Measurements from ENCODE around the gene FAAP100.

The FAAP100 gene

DNA sequence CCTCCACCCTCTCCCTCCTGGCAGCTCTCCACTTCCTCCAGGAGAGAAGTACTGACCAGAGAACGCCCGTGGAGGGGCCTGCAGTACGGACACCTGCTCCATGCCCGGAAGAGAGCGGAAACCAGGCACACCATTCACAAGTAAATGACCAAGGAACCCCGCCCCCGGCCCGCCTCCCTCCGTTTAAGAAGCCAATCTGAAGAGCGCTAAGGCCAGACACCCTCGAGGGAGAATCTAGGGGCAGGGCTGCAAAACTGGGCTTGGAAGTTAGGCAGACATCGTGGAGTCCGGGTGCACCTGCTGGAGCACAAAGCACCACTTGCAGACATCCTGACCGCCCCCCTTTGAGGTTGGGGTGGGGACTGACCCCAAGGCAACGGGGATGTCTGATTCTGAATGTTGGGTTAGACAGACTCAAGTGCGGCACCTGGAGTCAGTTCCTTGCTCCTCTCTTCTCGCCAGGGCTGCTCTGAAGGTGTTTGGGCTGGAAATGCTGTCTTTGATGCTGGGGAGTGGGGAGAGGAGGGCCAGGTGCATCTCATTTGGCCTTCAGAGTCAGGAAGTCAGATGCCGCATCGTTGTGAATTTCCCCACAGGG lies 964 bp upstream of the FAAP100 start:
- peak; percentile 68 for DNase-seq

DNA sequence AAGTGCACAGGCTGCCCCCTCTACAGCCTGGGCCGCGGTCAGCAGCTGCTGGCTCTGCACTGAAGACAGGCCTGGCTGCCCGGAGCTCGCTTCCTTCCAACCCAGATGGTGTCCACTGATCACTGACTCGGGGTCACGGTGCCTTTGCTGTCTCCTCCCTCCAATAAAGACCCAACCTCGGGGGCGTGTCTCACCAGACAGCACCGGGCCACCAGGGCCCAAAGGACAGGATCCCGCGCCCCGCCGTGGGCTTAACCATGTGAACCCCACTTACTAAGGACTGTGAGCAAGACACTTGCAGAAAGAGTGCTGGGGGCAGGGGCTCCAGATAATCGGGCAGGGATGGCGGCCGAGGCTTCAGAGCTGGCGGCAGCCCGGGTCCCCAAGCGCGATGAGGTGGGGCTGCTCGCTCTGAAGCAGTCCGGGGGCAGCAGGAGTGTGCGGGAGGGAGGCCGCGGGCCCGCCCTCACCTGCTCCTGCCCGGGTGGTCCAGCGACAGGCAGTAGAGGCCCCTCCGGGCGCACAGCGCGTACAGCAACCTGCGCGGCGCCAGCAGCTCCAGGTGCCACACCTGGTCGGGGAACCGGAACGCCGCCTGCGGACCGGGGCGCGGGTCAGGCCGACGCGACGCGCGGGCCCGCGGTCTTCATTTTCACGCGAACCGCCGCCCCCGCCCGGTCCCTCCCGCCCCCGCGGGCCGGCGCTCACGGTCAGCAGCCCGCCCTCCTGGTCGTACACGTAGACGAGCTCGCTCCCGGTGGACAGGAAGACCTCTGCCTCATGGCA lies 502 bp downstream of the FAAP100 start:
- no peak for DNase-seq

DNA sequence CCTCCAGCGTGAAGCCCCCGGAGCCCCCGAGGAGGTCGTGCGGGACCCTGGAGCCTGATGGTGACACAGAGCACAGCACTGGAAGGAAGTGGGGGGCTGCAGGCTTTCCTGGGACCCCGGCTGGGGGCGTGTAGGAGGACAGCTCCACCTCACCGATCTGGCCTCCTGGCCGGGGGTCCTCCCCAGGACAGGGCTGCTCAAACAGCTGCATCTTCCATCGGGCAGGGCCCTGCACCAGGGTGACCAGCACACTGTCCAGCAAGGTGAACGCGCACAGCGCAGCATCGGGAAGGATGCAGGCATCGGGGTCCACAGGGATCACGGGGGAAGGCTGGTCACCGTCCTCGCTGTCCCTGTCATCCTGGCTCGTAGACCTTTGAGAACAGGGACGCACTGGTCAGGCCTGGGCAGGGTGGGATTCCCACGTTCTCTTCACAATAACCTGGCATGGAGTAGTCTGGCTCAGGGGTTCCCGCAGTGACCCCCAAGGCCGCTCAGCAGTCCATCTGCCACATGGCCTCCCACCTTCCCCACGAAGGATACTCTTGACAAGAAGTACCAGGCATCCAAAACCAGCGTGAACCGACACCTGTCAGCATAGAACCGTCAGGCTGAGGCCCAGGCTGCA lies 1.2 kb downstream of the FAAP100 start:
- no peak for DNase-seq

DNA sequence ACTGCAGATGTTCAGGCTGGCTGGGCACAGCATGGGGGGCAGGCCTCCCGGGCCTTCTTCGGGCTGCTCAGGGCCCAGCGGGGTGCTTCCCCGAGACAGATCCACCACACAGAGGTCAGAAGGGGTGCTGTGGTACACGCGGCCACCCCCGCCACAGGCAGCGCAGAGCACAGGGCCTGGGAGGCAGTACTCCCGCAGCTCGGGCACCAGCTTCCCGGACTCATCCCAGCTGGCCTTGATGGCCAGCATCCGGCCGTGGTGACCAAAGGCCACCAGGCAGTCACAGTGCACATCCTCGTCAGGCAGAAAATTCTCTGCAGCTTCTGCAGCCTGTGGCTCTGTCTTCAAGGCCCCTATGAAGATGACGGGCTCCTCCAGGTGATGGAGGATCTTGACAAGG lies 1.9 kb downstream of the FAAP100 start:
- no peak for DNase-seq

DNA sequence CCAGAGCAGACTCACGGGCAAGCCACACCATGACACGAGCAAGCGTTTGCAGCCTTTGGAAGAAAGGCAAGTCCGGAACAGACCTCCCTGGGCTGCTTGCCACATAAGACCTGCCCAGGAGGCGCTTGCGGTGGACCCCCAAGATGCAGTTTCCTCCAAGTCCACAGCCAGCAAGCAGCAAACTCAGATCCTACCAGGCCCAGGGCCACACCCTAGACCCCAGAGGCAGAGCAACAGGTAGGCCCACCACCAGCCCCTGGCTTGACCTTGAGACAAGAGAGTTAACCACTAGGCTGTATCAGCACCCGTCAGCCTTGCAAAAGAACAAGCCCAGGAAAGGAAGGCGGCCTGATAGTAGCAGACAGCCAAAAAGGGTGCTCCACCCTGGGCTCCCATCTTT lies 2.3 kb downstream of the FAAP100 start:
- DNase-seq, result no peak

DNA sequence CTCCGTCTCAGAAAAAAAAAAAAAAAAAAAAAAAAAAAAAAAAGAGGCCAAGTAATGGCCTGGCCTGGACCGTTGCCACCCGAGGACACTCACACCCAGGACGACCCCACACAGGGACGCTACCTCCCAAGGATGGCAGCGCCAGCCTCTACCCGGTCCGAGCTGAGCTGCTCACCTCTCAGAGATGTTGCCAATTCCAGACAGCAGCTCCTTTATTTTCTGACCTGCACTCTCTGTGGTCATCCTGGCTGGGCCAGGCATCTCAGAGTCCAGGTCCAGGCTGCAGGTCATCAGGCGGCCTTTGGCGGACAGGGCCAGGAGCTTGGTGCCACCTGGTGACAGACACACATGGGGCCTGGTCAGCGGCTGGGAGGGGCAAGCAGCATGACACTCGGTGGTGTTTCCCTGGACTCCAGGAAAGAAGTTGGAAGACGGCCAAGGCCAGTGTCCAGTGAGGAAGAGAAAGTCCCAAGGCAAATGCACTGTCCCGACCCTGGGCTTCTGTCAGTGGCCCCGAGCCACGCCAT lies 3.1 kb downstream of the FAAP100 start:
- no peak for DNase-seq

DNA sequence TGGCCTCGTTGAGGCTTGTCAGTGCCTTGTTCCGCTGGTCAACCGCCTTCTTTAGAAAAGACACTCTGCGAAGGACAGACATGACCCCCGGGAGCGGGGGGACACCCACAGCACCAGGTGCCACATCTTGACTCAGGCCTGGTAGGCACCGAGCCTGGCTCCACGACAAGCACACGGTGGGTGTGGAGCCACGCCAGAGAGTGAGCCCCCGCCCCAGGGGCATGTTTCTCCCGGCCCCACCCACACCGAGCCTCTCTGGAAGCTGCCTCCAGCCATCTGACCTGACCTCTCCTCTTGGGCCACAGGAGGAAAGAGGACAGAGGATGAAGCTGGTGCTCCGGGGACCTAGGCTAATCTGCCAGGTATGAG lies 4.6 kb downstream of the FAAP100 start:
- DNase-seq, result no peak

DNA sequence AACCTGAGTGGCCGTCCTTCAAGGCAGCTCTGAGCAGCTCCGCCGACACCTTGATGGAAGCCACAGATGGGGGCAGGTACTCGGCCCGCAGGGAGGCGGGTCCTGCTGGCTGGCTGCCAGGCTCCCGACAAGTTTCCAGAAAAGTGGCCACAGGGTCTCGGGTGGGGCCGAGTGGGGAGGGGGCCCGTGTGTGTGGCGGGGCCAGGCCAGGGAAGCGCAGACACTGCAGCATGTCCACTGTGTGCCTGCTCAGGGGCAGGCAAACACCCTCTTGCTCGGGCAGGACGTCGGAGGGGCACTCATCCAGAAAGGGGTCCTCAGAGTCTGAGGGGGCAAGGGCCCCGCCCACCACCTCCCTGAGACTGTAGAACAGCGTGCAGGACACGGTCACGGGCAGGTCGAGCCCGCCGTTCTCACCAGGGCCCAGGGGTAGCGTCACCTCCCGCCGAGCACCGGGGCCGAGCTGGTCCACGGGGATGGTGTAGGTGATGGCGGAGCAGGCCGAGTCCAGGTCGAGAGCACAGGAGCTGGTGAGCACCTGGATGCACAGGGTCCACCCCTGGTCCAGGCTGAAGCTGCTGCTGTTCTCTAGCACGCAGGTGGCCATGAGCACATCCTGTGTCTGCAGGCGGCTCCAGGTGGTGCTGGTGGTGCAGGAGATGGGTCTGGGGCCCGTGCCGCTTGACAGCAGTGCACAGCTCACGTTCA lies 5.1 kb downstream of the FAAP100 start:
- DNase-seq, result no peak

DNA sequence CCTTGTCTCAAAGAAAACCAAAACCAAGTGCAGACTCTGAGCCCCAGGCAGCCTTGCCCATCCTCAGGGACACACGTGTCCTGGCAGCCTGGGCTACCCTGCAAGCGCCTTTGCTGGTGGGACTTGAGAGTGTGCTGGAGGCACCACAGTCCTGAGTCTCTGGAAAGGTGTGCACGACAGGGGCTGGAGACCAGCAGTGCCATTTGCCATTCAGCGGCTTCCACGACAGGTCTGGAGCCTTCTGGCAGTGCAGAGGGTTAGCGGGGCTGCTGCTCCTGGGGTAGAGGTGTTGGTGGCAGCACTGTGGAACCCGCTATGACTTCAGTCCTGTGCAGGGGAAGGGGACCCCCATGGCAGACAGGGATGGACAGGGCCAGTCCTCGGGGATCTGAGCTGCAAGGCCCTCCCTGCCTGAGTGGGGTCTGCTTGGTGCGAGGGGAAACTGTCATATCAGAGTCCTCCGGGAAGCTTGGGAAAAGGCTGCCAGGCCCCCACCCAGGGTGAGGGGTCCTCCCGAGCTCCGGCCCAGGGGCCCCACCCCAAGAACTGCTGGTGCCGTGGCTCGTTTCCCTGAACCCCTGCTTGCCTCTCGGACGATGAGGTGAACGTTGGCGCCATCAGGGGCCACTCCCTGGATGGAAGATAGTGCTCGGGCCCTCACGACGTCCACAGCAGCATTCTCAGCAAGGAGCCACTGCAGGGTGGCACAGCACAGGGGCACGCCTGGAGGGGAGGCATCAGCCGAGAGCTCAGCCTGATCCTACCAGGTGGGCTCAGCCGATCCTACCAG lies 6.8 kb downstream of the FAAP100 start:
- DNase-seq, result no peak

DNA sequence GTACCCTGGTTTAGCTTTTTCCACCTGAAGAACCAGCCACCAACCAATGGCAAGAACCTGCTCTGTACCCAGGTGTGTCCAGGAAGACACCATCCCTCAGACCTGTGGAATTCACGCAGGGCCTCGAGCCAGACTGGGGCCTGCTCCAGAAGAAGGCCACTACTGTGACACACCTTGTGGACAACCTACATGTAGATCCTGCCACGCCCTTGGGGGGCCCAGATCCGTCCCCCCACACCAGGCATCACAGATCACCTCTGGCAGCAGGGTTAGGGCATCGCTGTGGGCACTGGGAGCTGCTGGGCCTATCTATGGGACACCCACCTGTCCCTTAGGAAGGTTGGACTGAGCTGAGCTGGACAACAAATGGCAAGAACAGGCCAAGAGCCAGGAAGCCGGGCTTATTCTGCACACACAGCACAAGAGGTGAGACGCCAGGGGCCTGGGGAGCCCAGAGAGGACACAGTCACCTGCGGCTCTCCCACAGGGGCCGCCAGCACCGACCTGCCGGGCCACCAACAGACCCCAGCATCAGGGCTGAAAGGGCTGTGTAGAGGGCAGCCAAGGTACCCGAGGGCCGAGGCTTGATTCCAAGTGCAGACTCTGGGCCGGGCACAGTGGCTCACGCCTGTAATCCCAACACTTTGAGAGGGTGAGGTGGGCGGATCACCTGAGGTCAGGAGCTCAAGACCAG lies 7.7 kb downstream of the FAAP100 start:
- DNase-seq, result no peak

DNA sequence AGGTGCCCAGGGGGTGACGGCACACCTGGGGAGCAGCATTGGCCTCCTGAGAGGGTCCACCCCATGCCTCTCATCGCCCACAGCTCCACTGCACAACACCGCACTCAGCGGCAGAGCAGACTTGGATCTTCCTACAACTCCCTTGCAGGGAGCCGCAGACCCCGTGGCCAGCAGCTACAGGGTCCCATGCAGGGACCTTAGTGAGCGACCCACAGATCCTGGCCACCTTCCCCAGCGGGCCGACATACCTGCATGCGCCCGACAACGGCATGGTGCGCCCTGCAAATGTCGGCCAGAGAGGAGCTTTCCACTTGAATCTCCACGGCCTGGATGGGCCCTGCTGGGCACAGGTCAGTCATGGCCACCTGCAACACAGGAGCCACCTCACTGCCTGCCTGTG lies 8.4 kb downstream of the FAAP100 start:
- no peak for DNase-seq

DNA sequence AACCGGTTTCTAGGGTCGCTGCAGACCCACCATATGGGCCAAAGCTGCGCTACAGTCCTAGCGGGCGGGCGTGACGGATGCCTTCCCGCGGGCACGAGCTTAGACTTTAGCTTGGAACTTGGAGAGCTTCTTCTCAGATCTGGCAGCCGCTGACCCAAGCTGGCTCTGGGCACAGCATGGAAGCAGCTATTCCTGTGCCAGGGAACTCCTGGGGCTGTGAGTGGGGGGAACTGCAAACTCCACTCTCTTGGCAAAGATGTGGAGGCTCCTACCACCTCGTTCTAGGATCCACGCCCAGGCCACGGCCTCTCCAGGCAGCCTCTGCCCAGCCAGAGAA lies 8.8 kb downstream of the FAAP100 start:
- DNase-seq, result no peak

DNA sequence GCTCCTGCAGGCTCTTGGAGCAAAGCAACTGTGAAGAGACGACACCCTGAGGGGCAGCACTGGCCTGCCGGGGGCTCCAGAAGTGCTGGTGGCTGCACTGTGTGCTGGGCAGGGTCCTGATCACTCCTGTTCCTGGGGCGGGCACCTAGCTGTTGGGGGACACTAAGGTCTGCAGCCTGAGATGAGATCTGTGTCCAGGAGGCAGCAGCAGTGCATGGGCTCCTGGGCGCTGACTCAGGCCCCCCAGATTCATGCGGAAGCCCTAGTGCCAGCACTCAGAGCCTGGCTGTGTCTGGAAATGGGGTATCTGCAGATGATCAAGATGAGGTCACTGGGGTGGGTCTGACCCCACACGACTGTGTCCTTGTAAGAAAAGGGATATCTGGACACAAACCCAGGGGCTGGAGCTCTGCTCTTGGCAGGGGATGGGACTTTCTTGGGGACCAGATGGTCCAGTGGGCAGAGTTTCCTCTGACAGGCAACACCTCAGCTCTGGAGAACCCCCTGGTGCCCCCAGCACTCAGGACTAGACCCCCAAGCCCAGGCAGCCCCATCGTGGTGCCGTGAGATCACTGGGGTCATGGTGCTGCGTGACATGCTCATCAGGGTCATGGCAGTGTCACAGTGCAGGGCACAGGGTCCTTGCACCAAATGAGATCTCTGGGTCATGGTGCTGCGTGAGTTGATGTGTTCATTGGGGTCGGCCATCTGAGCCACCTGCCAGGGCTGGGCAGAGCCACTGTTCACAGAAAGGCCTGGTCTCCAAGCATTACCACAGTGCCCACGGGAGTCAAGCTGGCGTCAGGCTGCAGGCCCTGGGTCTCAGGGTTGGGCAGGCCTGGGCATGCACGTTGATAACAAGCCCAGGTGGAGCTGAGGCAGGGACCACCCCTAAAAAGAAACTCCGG lies 9.5 kb downstream of the FAAP100 start:
- no peak for DNase-seq

DNA sequence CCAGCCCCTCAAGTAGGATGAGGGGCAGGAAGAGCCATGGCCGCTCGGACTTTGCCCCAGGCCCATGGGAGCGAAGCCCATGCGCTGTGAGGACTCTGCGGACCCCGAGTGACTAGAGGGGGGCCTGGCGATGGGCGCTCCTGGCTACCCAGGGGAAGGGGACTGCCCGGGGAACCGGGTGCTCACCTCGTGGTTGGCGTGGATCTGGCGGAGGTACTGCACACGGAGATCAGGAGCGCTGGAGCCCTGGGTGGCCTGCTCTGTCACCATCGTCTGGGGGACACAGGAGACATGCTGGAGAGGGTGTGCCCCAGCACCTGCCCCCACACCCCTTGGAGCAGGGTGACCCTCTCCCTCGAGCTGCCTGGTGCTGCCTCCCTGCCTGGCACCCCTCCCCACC lies 11.0 kb downstream of the FAAP100 start:
- DNase-seq, result no peak

DNA sequence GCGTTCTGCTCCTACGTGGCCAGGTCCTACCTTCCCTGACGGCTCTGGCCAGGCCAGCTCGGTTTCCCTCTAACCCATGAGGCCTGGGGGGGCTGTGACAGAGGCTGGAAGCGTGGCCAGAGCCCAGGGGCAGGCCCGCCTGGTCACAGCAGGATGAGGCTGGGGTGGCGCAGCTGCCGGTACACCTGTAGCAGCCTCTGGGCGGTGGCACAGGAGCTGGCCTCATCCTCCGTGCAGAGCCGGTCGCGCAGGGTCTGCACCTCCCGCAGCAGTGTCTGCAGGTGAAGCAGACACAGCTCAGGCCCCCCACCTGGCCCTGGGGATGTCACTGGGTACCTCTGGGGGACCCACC lies 11.5 kb downstream of the FAAP100 start:
- DNase-seq, result no peak

DNA sequence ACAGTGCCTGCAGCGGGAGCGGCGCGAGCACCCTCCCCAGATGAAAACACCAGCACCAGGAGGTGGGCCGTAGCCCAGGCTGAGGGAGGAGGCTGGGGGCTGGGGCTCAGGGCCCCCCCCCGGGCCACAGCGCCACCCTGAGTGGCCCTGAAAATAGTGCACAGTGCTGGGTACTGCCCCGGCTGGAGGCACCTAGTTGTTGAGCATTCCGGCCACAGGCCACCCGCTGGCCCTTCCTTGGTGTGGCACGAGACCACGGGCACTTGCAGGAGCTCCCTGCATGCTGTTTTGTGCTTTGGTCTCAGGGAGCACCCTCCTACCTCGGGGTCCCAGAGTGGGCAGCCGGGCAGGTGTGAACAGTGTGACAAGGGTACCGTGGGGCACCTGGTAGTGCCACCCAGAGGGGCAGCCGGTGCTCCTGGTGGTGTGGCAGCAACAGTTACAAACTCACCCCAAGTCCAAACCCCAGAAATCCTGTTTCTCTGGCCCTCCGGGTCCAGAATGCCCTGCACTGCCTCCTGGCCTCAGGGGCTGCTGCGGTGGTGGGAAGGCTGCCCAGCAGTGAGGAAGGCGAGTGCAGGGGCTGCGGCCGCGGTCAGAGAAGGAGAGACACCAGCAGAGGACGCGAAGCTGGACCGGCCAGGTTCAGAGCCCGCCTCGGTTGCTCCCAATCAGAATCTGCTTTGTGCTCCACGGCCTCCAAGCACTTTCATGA lies 12.0 kb downstream of the FAAP100 start:
- no peak for DNase-seq

DNA sequence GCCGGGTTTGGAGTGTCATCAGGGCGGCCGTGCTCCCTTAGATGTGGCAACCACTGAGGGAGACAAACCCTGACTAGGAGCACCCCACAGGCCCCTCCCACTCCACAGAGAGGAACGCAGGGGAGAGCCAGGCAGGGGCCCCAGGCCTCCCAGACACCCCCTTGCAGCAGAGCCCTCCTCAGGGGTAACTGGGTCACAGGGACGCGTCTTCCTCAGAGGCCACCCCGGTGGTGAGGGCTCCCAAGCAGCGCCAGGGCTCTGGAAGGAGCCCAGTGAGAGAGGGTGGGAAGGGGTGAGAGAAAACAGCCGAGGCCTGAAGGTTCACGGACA lies 12.6 kb downstream of the FAAP100 start:
- no peak for DNase-seq

DNA sequence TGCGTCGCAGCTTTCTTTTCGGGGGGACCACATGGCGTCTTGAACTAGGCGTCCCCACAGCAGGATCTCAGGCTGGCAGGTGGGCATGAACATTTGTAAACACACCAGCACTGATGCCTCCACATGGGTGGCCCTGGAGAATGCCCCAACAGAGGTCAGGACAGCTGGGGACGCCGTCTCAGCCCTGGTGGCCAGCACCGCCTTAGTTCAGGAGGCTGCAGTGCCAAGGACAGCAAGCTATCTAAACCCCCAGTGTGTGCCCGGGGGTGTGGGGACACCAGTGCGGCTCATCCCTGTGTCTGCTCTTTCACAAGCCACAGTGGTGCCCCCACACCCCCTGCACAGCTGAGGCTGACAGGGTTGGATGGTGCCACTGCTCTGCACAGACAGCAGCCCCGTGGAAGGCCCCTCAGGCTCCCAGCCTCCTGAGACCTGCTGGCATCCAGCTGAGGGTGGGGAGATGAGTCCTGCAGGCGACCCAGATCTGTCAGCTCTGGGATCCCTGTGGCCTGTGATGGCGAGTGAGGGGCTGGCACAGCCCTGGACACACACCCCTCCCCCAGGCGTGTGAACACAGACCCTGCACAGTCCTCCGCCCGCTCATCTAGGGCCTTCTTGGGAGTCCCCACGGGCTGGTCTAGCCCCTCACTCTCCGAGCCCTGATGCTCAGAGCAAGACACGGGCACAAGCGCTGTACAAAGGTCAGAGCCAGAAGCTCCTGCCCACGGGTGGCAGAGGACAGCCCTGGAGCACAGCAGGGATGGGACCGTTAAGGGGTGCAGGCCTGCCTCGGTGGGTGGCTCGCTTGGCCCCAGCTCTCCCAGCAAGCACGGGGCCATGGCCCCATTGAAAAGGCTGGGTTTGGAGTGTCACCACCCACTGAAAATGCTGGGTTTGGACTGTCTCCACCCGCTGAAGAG lies 13.2 kb downstream of the FAAP100 start:
- DNase-seq, result no peak

DNA sequence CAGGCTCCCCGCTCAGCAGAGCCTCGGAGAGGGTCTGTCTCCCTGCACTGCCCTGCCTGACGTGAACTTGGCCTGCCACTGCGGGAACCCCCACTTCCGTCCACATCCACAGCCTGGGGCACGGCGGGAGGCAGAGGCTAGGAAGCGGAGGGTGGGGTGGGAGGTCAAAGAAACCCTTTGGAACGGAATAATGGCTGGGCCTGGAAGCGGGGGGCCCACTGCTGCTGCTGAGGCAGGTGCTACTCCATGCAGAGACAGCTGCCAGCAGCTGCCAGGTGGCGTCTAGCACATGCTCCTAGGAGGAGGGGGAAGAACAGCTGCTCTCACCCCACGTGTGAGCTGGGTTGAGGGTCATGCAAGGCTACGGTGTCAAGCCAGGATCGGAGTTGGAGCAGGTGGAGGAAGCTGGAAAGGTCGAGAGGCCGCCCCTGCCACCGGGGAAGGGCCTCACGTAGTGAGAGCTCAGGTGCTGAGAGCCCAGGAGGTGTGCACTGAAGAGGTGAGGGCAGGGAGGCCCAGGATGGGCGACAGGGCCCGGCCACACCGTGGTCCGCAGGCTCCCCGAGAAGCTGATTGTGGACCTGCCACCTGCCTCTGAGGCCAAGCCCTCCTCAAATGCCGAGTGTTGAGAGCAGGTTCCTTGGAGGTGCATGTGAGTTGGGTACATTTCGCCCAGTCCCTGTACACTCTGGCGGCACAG lies 14.1 kb downstream of the FAAP100 start:
- DNase-seq, result no peak
